HG02970 (cell line): ENCODE results near the gene TLR1.
"Not testable (repeated sequence)": the region's sequence is repeated elsewhere in the genome, so short reads cannot be mapped to it uniquely, and the experiment has no call there.

Experiments used
- ATAC-seq: cut with Tn5 transposase; IDR thresholded peaks from one replicate; pipeline ENCODE4 v1.9.1; 2021; ENCODE audit warnings: mild to moderate bottlenecking, moderate library complexity, moderate number of reproducible peaks; ENCODE audit not compliant: unreplicated experiment, low FRiP score

The TLR1 gene

GRCh38 chr4:38806251-38806650, 1.7 kb upstream of the TLR1 start:
- ATAC-seq: not testable (repeated sequence)

- peak; percentile 72 for ATAC-seq
These were observed 1.0 kb upstream of the TLR1 start for GRCh38 chr4:38805530-38806145.

GRCh38 chr4:38803833-38804653, 548 bp downstream of the TLR1 start:
- peak; percentile 47 for ATAC-seq

- ATAC-seq: no peak
These were observed 1.8 kb downstream of the TLR1 start for GRCh38 chr4:38802561-38803355.

GRCh38 chr4:38800961-38801450, 3.6 kb downstream of the TLR1 start:
- no peak for ATAC-seq

- ATAC-seq: no peak
These were observed 4.2 kb downstream of the TLR1 start for GRCh38 chr4:38800366-38800765.

- ATAC-seq: no peak
These were observed 9.5 kb downstream of the TLR1 start for GRCh38 chr4:38795087-38795486.

GRCh38 chr4:38794051-38794450, 10.5 kb downstream of the TLR1 start:
- ATAC-seq: no peak

- ATAC-seq: no peak
These were observed 13.6 kb downstream of the TLR1 start for GRCh38 chr4:38791010-38791409.

GRCh38 chr4:38788317-38788716, 16.3 kb downstream of the TLR1 start:
- no peak for ATAC-seq

GRCh38 chr4:38787693-38788092, 16.9 kb downstream of the TLR1 start:
- no peak for ATAC-seq

GRCh38 chr4:38785901-38786402, 18.6 kb downstream of the TLR1 start:
- no peak for ATAC-seq

GRCh38 chr4:38785041-38785790, 19.4 kb downstream of the TLR1 start:
- ATAC-seq: no peak

GRCh38 chr4:38784141-38784540, 20.4 kb downstream of the TLR1 start:
- no peak for ATAC-seq

GRCh38 chr4:38783109-38783460, 21.5 kb downstream of the TLR1 start:
- no peak for ATAC-seq

- peak; percentile 51 for ATAC-seq
These were observed 22.0 kb downstream of the TLR1 start, which contains the start of gene TLR10 for GRCh38 chr4:38782452-38783108. TLR10 (minus strand) TSS chr4:38782990; CDS start chr4:38775590, 7,400 bp downstream.

- ATAC-seq: no peak
These were observed 22.7 kb downstream of the TLR1 start for GRCh38 chr4:38781854-38782261.

- ATAC-seq: no peak
These were observed 23.6 kb downstream of the TLR1 start for GRCh38 chr4:38780833-38781484.

GRCh38 chr4:38779790-38780189, 24.8 kb downstream of the TLR1 start:
- ATAC-seq: no peak
